Transverse colon (tissue), 4 donors: ENCODE measurements around the gene ZNF892.

Experiments
- CTCF ChIP-seq, 5 experiments: fragments of 200-600 bp in 3 of 5; fragments of 450-650 bp in 2 of 5; sonication (generic) in 3 of 5; IDR thresholded peaks; 1 replicate in 2 of 5; 2 replicates in 3 of 5; pipeline ENCODE4 v1.5.1; 2016 to 2017; ENCODE audit warnings: antibody characterized with exemption in 5 of 5, inconsistent platforms in 3 of 5, mild to moderate bottlenecking in 2 of 5, moderate library complexity in 1 of 5
- POLR2A ChIP-seq: fragments of 450-650 bp; IDR thresholded peaks from one replicate; pipeline ENCODE4 v1.6.1; 2016; ENCODE audit warnings: antibody characterized with exemption, mild to moderate bottlenecking, moderate library complexity
- POLR2AphosphoS5 ChIP-seq, 3 donors: sonication (generic); formaldehyde crosslinking; IDR thresholded peaks; one replicate each; pipeline ENCODE4 v1.6.1; 2016; ENCODE audit warnings: antibody characterized with exemption in 3 of 3

- no peak for TF ChIP-seq CTCF (IDR thresholded peaks at IDR 0.05)
- no peak for TF ChIP-seq POLR2A
- no peak for TF ChIP-seq POLR2AphosphoS5 (IDR thresholded peaks at IDR 0.05)
Observed at GRCh38 chr2:95240091-95240490, 32.8 kb downstream of the ZNF892 start.
